GM21447 (cell line): ENCODE data around the gene MPZL2.

Experiments
- ATAC-seq: cut with Tn5 transposase; IDR thresholded peaks from one replicate; pipeline ENCODE4 v1.9.1; 2021; ENCODE audit not compliant: unreplicated experiment

MPZL2 gene

GRCh38 chr11:118283756-118284350, 19.8 kb upstream of the MPZL2 start:
- ATAC-seq: no peak

DNA sequence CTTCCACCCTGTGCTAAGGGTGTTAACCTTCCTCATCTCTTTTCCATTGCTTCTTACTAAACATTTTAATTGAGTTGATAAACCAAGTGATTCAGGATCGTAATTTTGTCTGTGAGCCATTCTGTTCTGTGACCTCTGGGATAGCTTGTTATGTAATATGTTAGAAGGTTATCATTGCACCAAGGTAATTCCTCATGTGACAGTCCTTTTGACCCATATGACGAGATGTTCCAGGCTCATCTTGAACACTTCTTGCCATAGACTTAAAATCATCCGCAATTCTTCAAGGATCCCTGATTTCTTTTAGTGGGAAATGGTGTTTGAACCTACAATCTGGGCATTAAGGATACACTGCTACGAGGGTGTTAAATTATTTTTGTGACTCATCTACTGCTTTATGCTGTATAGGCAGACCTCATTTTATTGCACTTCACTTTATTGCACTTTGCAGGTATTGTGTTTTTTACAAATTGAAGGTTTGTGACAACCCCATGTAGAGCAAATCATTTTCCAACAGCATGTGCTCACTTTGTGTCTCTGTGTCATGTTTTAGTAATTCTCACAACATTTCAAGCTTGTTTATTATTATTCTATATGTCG, 19.0 kb upstream of the MPZL2 start:
- ATAC-seq: no peak

- ATAC-seq: no peak
Observed at GRCh38 chr11:118282606-118283005, 18.5 kb upstream of the MPZL2 start.

- no peak for ATAC-seq
Observed at GRCh38 chr11:118281284-118281683, 17.2 kb upstream of the MPZL2 start.

DNA sequence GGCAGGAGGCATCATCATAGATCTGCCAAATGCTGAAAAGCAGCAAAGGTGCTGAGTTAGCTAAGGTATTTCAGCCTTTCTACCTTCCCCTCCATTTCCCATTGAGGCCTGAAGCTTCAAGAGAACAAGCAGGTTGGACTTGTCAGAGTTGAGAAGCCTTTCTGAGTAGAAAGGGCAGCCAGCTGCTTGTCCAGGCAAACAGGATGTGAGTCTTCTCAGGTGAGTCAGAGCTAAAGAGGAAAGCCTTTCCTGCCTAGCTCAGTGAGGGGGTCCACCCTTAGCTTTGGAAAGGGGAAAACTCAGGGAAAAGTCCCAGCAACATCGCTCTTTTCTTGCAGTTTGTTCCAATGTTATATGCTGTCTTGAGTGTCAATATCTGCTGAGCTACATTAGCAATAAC, 13.2 kb upstream of the MPZL2 start:
- no peak for ATAC-seq

DNA sequence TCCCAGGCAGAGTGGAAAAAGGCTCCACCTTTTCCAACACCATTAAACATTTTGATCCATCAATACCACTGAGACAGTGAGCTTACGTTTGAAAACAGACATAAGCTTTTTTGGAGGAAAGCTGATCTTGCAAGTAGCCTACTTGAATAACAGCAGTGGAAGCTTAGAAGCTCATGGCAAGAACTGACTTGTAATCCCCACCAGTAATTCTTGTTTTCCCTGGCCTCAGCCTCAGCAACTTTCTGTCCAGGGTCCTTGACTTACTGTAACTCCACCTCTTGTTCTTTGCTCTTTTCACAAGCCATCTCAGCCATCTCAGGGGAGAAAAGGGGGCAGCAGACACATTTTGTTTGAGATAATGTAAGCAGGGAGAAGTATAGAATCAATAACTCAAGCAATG, 12.3 kb upstream of the MPZL2 start:
- ATAC-seq: no peak

DNA sequence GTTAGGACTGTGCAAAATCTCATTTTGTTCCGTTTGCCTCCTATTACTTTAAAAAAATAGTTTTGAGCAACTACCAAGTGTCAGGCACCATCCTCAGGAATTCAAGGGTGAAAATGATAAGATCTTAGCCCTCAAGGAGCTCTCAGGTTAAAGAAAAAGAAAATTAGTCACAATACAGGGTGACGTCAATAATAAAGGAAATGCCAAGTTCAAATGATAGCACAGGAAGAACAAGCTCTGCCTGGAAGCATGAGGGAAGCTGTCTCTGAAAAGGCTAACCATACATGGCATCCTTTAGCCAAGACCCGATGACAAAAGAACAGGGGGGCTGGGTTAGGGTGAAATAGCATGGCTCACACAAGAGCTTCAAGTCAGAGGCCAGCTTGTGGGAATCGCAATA, 11.1 kb upstream of the MPZL2 start:
- no peak for ATAC-seq

DNA sequence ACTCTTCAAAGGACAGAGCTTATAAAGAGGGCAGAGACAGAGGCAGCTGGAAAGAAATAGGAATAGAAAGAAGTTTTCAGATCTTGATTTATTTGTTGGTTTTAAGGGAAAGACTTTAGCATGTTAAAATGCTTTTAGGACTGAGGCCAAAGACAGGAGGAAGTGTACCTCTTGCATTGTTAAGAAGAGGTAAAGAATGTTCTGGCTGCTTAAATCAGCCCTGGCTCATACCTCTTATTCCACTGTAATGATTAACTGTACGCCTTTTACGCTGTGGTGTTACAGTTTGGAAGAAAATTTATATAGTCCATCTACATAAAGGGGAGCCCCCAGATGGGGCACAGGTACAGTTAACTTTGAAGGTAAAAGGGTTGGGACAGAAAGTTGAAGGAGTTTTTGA, 10.1 kb upstream of the MPZL2 start:
- ATAC-seq: no peak

DNA sequence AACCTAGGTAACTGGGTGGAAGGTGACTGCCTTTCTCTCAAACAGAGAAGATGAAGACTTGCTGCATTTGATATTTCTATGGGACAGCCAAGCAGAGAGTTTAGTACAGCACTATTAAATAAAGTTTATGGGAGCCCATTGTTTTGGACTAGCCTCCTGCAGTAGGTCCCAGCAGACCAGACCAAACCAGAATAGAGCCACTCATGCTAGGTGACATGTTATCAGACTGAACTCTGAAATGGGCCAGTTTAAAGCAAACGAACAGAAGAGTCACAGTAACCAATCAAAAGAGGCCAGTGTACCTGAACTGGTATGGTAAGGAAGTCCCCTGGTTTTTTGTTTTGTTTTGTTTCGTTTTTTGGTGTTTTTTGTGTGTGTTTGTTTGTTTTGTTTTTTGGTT, 7.9 kb upstream of the MPZL2 start:
- ATAC-seq: no peak

DNA sequence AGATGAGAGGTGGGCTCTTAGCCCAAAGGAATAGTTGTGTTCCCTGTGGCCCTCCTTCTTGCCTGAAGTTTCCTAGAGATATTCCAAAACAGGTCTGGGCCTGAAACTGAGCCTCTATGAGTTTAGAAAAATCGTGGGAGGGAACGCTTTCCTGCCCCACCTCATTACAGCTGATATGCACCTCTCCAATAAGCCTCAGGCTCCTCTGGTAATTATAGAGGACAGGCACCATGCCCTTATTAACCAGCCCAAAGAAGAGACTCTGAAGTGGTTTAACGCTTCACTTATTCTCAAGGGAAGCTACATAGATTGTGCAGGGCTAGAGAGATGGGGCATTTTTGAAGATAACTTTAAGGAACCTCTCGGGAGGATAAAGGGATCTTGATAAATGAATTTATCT, 3.4 kb upstream of the MPZL2 start:
- ATAC-seq: no peak

DNA sequence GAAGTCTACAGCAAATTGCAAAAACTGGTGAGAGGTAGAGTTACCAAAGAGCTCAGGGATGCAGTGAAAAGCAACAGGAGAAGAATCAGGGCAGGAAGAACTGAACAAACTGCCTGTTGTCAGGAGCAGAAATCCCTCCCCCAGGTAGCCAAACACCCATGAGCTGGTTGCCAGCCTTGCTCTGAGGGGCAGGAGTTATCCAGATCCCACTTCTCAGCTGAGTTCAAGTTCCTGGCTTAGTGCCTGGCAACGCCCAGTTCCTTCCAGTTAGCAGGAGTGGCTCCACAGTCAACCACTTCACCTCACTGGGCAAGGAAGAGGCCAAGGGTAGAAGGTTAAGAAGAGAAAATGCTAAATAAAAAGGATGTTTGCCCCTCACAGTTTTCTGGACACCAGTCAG, 1.9 kb upstream of the MPZL2 start:
- ATAC-seq: no peak

- ATAC-seq: no peak
Observed at GRCh38 chr11:118264569-118265465, 720 bp upstream of the MPZL2 start.

DNA sequence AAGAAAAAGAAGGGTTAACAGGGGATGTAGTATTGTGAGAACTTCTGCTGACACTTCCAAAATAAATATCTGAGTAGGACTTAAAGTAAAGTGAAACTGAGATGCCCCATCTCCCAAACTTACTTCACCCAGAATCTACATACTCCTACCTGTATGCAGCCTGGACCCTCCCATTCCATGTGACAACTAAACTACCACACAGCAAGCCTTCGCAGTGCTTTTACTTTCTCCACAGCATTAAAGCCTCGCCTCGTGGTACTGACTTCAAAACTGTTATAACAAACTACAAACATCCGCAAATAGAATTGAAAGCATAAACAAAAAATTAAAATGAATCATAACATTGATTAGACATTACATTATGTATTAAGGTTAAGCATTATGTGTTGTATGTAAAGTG, 985 bp downstream of the MPZL2 start:
- no peak for ATAC-seq

GRCh38 chr11:118260353-118260752, 3.7 kb downstream of the MPZL2 start:
- ATAC-seq: no peak

- ATAC-seq: no peak
Observed at GRCh38 chr11:118259138-118259537, 5.0 kb downstream of the MPZL2 start.

DNA sequence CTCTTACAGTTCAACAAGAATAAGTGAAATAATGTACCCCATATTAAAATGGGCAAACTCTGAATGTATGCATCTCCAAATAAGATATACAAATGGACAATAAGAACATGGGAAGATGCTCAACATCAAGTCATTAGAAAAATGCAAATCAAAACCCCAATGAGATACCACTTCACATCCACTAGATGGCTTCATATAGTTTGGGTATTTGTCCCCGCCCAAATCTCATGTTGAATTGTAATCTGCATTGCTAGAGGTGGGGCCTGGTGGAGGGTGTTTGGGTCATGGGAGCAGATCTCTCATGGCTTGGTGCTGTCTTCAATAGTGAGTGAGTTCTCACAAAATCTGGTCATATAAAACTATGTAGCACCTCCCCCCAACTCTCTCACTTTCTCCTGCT, 5.7 kb downstream of the MPZL2 start:
- ATAC-seq: no peak

DNA sequence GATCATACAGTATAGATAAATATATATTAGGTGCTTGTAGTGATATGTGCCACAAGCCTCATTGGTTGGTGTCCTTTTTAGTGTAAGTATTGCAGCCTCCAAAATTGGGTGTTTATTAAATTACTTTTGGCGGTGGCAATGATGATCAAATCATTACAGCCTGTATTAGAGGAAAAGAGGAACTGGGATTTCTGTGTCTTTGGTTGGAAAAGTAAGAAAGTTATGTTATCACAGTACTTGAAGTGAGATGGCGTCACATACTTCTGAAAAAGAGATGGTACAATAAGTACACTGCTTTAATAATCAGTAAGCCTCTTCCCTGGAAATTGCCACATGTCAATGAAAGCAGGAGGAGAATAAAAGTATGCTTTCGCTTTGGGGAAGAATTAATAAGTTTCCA, 11.4 kb downstream of the MPZL2 start:
- no peak for ATAC-seq

- peak; percentile 80 for ATAC-seq
Observed at GRCh38 chr11:118251858-118252652, 12.0 kb downstream of the MPZL2 start, which contains the start of gene MPZL3. Gene MPZL3, minus strand, starts transcription at chr11:118252365. Its CDS starts 71 bp downstream, at chr11:118252294.

DNA sequence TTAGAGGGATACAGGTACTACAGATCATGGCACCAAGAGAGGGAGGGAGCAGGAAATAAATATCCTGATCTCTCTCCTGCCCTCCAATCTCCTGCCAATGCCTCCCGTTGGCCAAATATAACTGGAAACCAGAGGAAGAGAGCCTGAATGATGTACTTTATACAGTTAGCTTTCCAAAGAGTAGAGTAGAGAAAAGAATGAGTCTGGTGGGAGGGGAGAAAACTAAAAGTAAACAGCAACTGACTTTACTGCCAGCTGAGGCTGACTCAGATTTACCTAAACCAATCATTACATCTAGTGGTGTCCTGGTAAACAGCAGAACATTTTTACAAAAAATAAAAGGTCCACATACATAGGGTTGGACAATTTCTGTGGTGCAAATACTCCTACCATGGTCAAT, 17.1 kb downstream of the MPZL2 start:
- ATAC-seq: no peak

GRCh38 chr11:118245936-118246562, 18.0 kb downstream of the MPZL2 start:
- ATAC-seq: no peak
